Gastrocnemius medialis (tissue), 4 donors: Measurements from ENCODE around the gene TOR2A.

ENCODE experiments used
- CTCF ChIP-seq, 5 experiments: fragments of 450-650 bp in 3 of 5; fragments of 200-600 bp in 2 of 5; sonication (generic) in 2 of 5; IDR thresholded peaks in 4 of 5; conservative IDR thresholded peaks in 1 of 5; 1 replicate in 4 of 5; 2 replicates in 1 of 5; pipeline ENCODE4 v1.5.1; 2016 to 2019; ENCODE audit warnings: antibody characterized with exemption in 5 of 5, mild to moderate bottlenecking in 3 of 5, moderate library complexity in 3 of 5
- POLR2A ChIP-seq, 2 donors: fragments of 450-650 bp; IDR thresholded peaks; one replicate each; pipeline ENCODE4 v1.6.1; 2017; ENCODE audit warnings: antibody characterized with exemption in 2 of 2, mild to moderate bottlenecking in 2 of 2, moderate library complexity in 2 of 2

GRCh38 chr9:127742435-127743088, 7.5 kb upstream of the TOR2A start:
- no peak for TF ChIP-seq CTCF (IDR thresholded peaks at IDR 0.05 in 4 of 5, conservative IDR thresholded peaks at IDR 0.05 in 1 of 5)
- peak in 1 of 2 donors; percentile 11 for TF ChIP-seq POLR2A (IDR thresholded peaks at IDR 0.05)
